GM23338 (cell line): ENCODE data around the gene NPHP4. TPM values are rescaled to one million over a fixed set of nuclear protein-coding genes. Genes with fewer than 3 reads are reported as not detected.

Experiments used
- ATAC-seq: fragments of 200-7000 bp; cut with Tn5 transposase; 3 replicates; pipeline ENCODE4 v1.9.1; 2020
- DNase-seq: peaks from one replicate; pipeline ENCODE4 v3.0.0-alpha.2; 2015; ENCODE audit warnings: low spot score
- H2AFZ ChIP-seq: fragments of 200-600 bp; sonication (generic); 2 replicates; pipeline ENCODE4 v1.8.0; 2016; ENCODE audit warnings: antibody characterized with exemption, mild to moderate bottlenecking, moderate library complexity
- H3F3A ChIP-seq: fragments of 200-600 bp; sonication (generic); replicated peaks from 2 replicates; pipeline ENCODE4 v1.8.0; 2017; ENCODE audit warnings: antibody characterized with exemption, mixed run types, low read depth
- H3K27ac ChIP-seq: fragments of 200-600 bp; sonication (generic); 2 replicates; pipeline ENCODE4 v1.6.1; 2016; ENCODE audit warnings: low read depth
- H3K27me3 ChIP-seq: fragments of 200-600 bp; sonication (generic); 2 replicates; pipeline ENCODE4 v1.8.0; 2016; ENCODE audit warnings: mild to moderate bottlenecking, mixed run types, moderate library complexity; ENCODE audit not compliant: insufficient read depth
- H3K36me3 ChIP-seq: fragments of 200-600 bp; sonication (generic); 2 replicates; pipeline ENCODE4 v1.8.0; 2016; ENCODE audit warnings: mild to moderate bottlenecking; ENCODE audit not compliant: insufficient read depth
- H3K4me1 ChIP-seq: fragments of 200-600 bp; sonication (generic); 2 replicates; pipeline ENCODE4 v1.8.0; 2016; ENCODE audit warnings: mild to moderate bottlenecking, moderate library complexity; ENCODE audit not compliant: insufficient read depth
- H3K4me2 ChIP-seq: fragments of 200-600 bp; sonication (generic); 2 replicates; pipeline ENCODE4 v1.7.1; 2017; ENCODE audit warnings: mixed run types
- H3K4me3 ChIP-seq: fragments of 200-600 bp; sonication (generic); 2 replicates; pipeline ENCODE4 v1.6.1; 2016; ENCODE audit warnings: mixed run types
- H3K79me2 ChIP-seq: fragments of 200-600 bp; sonication (generic); replicated peaks from 2 replicates; pipeline ENCODE4 v1.8.0; 2017; ENCODE audit warnings: mild to moderate bottlenecking; ENCODE audit not compliant: insufficient read depth
- H3K9me2 ChIP-seq: fragments of 200-600 bp; sonication (generic); 2 replicates; pipeline ENCODE4 v1.8.0; 2017; ENCODE audit not compliant: insufficient read depth
- H4K20me1 ChIP-seq: fragments of 200-600 bp; sonication (generic); replicated peaks from 2 replicates; pipeline ENCODE4 v1.8.0; 2017; ENCODE audit warnings: mild to moderate bottlenecking; ENCODE audit not compliant: insufficient read depth
- H3K27ac Mint-ChIP-seq: 2 replicates; pipeline ENCODE4 v1.8.0; 2020; ENCODE audit warnings: inconsistent platforms, mild to moderate bottlenecking, moderate library complexity, mixed read lengths
- H3K27me3 Mint-ChIP-seq: 3 replicates; pipeline ENCODE4 v1.8.0; 2022; ENCODE audit warnings: low read depth, mild to moderate bottlenecking, moderate library complexity, mixed read lengths, inconsistent platforms; ENCODE audit not compliant: insufficient read depth, poor library complexity
- H3K36me3 Mint-ChIP-seq: 3 replicates; pipeline ENCODE4 v1.8.0; 2021; ENCODE audit warnings: low read depth, mild to moderate bottlenecking, inconsistent platforms, moderate library complexity, mixed read lengths
- H3K4me1 Mint-ChIP-seq: 3 replicates; pipeline ENCODE4 v1.8.0; 2020; ENCODE audit warnings: mild to moderate bottlenecking, inconsistent platforms, mixed read lengths
- H3K4me3 Mint-ChIP-seq: 3 replicates; pipeline ENCODE4 v1.8.0; 2021; ENCODE audit warnings: moderate library complexity, mild to moderate bottlenecking, inconsistent platforms, mixed read lengths
- H3K9me3 Mint-ChIP-seq: 3 replicates; pipeline ENCODE4 v1.8.0; 2020; ENCODE audit warnings: moderate library complexity, mild to moderate bottlenecking, inconsistent platforms, mixed read lengths
- NANOG ChIP-seq: IDR thresholded peaks from 2 replicates; pipeline ENCODE4 v1.6.1; 2016; ENCODE audit warnings: antibody characterized with exemption, borderline replicate concordance
- polyA plus RNA-seq: library from polyadenylated mRNA; unstranded; fragments of >200 nt; fragmentation: Nextera tagmentation; extraction: Ambion mirVana; gene quantifications from 2 replicates; pipeline ENCODE4 v1.2.1, GENCODE V29; 2016
- total RNA-seq: library from RNA; depleted of rRNA; stranded (reverse); fragments of >200 nt; shearing (Covaris generic); gene quantifications from 2 replicates; pipeline ENCODE4 v1.2.3, GENCODE V29; 2014
- TF ChIP-seq, protein P1 (sequence below): fragments of 250-450 bp; sonication (Bioruptor Pico); IDR thresholded peaks from 2 replicates; pipeline ENCODE4 v1.5.0; 2020; ENCODE audit warnings: mild to moderate bottlenecking, moderate library complexity

The NPHP4 gene
- total and polyA plus RNA-seq, 2 experiments from 2014 or later = 2.5 to 12.4 TPM

- TF ChIP-seq, protein P1, sequence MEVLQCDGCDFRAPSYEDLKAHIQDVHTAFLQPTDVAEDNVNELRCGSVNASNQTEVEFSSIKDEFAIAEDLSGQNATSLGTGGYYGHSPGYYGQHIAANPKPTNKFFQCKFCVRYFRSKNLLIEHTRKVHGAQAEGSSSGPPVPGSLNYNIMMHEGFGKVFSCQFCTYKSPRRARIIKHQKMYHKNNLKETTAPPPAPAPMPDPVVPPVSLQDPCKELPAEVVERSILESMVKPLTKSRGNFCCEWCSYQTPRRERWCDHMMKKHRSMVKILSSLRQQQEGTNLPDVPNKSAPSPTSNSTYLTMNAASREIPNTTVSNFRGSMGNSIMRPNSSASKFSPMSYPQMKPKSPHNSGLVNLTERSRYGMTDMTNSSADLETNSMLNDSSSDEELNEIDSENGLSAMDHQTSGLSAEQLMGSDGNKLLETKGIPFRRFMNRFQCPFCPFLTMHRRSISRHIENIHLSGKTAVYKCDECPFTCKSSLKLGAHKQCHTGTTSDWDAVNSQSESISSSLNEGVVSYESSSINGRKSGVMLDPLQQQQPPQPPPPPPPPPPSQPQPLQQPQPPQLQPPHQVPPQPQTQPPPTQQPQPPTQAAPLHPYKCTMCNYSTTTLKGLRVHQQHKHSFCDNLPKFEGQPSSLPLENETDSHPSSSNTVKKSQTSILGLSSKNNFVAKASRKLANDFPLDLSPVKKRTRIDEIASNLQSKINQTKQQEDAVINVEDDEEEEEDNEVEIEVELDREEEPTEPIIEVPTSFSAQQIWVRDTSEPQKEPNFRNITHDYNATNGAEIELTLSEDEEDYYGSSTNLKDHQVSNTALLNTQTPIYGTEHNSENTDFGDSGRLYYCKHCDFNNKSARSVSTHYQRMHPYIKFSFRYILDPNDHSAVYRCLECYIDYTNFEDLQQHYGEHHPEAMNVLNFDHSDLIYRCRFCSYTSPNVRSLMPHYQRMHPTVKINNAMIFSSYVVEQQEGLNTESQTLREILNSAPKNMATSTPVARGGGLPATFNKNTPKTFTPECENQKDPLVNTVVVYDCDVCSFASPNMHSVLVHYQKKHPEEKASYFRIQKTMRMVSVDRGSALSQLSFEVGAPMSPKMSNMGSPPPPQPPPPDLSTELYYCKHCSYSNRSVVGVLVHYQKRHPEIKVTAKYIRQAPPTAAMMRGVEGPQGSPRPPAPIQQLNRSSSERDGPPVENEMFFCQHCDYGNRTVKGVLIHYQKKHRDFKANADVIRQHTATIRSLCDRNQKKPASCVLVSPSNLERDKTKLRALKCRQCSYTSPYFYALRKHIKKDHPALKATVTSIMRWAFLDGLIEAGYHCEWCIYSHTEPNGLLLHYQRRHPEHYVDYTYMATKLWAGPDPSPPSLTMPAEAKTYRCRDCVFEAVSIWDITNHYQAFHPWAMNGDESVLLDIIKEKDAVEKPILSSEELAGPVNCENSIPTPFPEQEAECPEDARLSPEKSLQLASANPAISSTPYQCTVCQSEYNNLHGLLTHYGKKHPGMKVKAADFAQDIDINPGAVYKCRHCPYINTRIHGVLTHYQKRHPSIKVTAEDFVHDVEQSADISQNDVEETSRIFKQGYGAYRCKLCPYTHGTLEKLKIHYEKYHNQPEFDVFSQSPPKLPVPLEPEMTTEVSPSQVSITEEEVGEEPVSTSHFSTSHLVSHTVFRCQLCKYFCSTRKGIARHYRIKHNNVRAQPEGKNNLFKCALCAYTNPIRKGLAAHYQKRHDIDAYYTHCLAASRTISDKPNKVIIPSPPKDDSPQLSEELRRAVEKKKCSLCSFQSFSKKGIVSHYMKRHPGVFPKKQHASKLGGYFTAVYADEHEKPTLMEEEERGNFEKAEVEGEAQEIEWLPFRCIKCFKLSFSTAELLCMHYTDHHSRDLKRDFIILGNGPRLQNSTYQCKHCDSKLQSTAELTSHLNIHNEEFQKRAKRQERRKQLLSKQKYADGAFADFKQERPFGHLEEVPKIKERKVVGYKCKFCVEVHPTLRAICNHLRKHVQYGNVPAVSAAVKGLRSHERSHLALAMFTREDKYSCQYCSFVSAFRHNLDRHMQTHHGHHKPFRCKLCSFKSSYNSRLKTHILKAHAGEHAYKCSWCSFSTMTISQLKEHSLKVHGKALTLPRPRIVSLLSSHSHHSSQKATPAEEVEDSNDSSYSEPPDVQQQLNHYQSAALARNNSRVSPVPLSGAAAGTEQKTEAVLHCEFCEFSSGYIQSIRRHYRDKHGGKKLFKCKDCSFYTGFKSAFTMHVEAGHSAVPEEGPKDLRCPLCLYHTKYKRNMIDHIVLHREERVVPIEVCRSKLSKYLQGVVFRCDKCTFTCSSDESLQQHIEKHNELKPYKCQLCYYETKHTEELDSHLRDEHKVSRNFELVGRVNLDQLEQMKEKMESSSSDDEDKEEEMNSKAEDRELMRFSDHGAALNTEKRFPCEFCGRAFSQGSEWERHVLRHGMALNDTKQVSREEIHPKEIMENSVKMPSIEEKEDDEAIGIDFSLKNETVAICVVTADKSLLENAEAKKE (CRISPR knock-in tag) = no peak
Measured at GRCh38 chr1:6002714-6003501, 10.7 kb upstream of the NPHP4 start (continued).

- no peaks in the 10 kb centered on the region for H3K9me3 Mint-ChIP-seq
- Histone ChIP-seq H3F3A (no peaks in the 10 kb centered on the region), H3K27ac (no peak overlapping the region), H3K9me2 (no peaks in the 10 kb centered on the region), H3K27me3 (no peaks in the 10 kb centered on the region), H3K4me1 (no peaks in the 10 kb centered on the region), H3K36me3 (no peaks in the 10 kb centered on the region), H3K79me2 (no peaks in the 10 kb centered on the region), H4K20me1 (no peaks in the 10 kb centered on the region; the same call in 1 of the 2 replicates), H3K4me2 (no peak overlapping the region), H2AFZ (no peak overlapping the region), H3K4me3 (no peak overlapping the region)
- H3K36me3 Mint-ChIP-seq = no peaks in the 10 kb centered on the region
- peaks cover 15% of the 10 kb centered on the region for H3K4me1 Mint-ChIP-seq
- H3K27me3 Mint-ChIP-seq = peaks cover 17% of the 10 kb centered on the region
- no peak overlapping the region for H3K27ac Mint-ChIP-seq
- TF ChIP-seq NANOG = no peak
- ATAC-seq = no peak
- no peak for DNase-seq
- no peak overlapping the region for H3K4me3 Mint-ChIP-seq
Measured at GRCh38 chr1:6001992-6002576, 9.9 kb upstream of the NPHP4 start.
